H9 (cell line): ENCODE measurements around the gene KCNK5. TPM values are rescaled to one million over a fixed set of nuclear protein-coding genes. Genes with fewer than 3 reads are reported as not detected.

Source experiments
- DNase-seq: peaks from one replicate; pipeline ENCODE4 v3.0.0-alpha.2; 2017
- H2AFZ ChIP-seq: one replicate; pipeline ENCODE4 v1.6.1; 2013; ENCODE audit warnings: mild to moderate bottlenecking, low read length, control low read depth, moderate library complexity
- H2AK5ac ChIP-seq: 2 replicates; pipeline ENCODE4 v1.6.1; 2013; ENCODE audit warnings: low read length, control low read depth, mixed read lengths; ENCODE audit not compliant: insufficient read length
- H2BK120ac ChIP-seq: one replicate; pipeline ENCODE4 v1.6.1; 2013; ENCODE audit warnings: low read depth, mild to moderate bottlenecking, low read length, control low read depth, inconsistent platforms; ENCODE audit not compliant: poor library complexity, severe bottlenecking
- H2BK12ac ChIP-seq: 2 replicates; pipeline ENCODE4 v1.6.1; 2013; ENCODE audit warnings: low read length, control low read depth, mixed read lengths, low read depth; ENCODE audit not compliant: insufficient read length
- H2BK15ac ChIP-seq: 2 replicates; pipeline ENCODE4 v1.6.1; 2013; ENCODE audit warnings: low read depth, low read length, control low read depth
- H2BK20ac ChIP-seq: one replicate; pipeline ENCODE4 v1.6.1; 2013; ENCODE audit warnings: low read depth, mild to moderate bottlenecking, low read length, control low read depth, inconsistent platforms; ENCODE audit not compliant: poor library complexity, severe bottlenecking
- H2BK5ac ChIP-seq: 2 replicates; pipeline ENCODE4 v1.6.1; 2013; ENCODE audit warnings: low read length, control low read depth, mixed read lengths; ENCODE audit not compliant: insufficient read length
- H3K14ac ChIP-seq: 2 replicates; pipeline ENCODE4 v1.6.1; 2013; ENCODE audit warnings: low read length, control low read depth; ENCODE audit not compliant: insufficient read depth
- H3K18ac ChIP-seq: 2 replicates; pipeline ENCODE4 v1.6.1; 2013; ENCODE audit warnings: low read depth, mild to moderate bottlenecking, mixed read lengths, low read length, control low read depth; ENCODE audit not compliant: insufficient read length
- H3K23ac ChIP-seq: 2 replicates; pipeline ENCODE4 v1.6.1; 2013; ENCODE audit warnings: low read length, control low read depth, mixed read lengths, low read depth; ENCODE audit not compliant: insufficient read length
- H3K23me2 ChIP-seq: 2 replicates; pipeline ENCODE4 v1.6.1; 2013; ENCODE audit warnings: low read depth, mild to moderate bottlenecking, mixed read lengths, low read length, control low read depth; ENCODE audit not compliant: insufficient read length, poor library complexity, severe bottlenecking
- H3K27ac ChIP-seq: 2 replicates; pipeline ENCODE4 v1.5.1; 2013; ENCODE audit warnings: low read length, control low read depth, mixed read lengths, low read depth; ENCODE audit not compliant: insufficient read length
- H3K27me3 ChIP-seq: 2 replicates; pipeline ENCODE4 v1.6.1; 2013; ENCODE audit warnings: low read length, control low read depth, inconsistent platforms; ENCODE audit not compliant: insufficient read depth
- H3K4ac ChIP-seq: 2 replicates; pipeline ENCODE4 v1.6.1; 2013; ENCODE audit warnings: low read depth, mild to moderate bottlenecking, control low read depth, inconsistent platforms, low read length, moderate library complexity
- H3K4me1 ChIP-seq: 2 replicates; pipeline ENCODE4 v1.6.1; 2013; ENCODE audit warnings: low read length, control low read depth, inconsistent platforms; ENCODE audit not compliant: insufficient read depth
- H3K4me2 ChIP-seq: 2 replicates; pipeline ENCODE4 v1.6.1; 2013; ENCODE audit warnings: low read length, control low read depth, mixed read lengths; ENCODE audit not compliant: insufficient read length, insufficient read depth
- H3K56ac ChIP-seq: 2 replicates; pipeline ENCODE4 v1.6.1; 2013; ENCODE audit warnings: low read depth, mild to moderate bottlenecking, mixed read lengths, low read length, control low read depth; ENCODE audit not compliant: insufficient read length
- H3K79me1 ChIP-seq: 2 replicates; pipeline ENCODE4 v1.6.1; 2013; ENCODE audit warnings: low read depth, mild to moderate bottlenecking, moderate library complexity, low read length, control low read depth, inconsistent platforms; ENCODE audit not compliant: insufficient read depth, poor library complexity, severe bottlenecking
- H3K79me2 ChIP-seq: 2 replicates; pipeline ENCODE4 v1.6.1; 2013; ENCODE audit warnings: low read length, control low read depth, inconsistent platforms; ENCODE audit not compliant: insufficient read depth
- H3K9ac ChIP-seq: 2 replicates; pipeline ENCODE4 v1.6.1; 2013; ENCODE audit warnings: low read length, control low read depth, mixed read lengths; ENCODE audit not compliant: insufficient read length; ENCODE audit errors: extremely low read depth
- H3K9me3 ChIP-seq: one replicate; pipeline ENCODE4 v1.6.1; 2013; ENCODE audit warnings: low read depth, low read length, inconsistent platforms; ENCODE audit not compliant: control insufficient read depth
- H3T11ph ChIP-seq: one replicate; pipeline ENCODE4 v1.6.1; 2013; ENCODE audit warnings: mild to moderate bottlenecking, low read length, control low read depth, inconsistent platforms
- H4K20me1 ChIP-seq: one replicate; pipeline ENCODE4 v1.6.1; 2013; ENCODE audit not compliant: control insufficient read depth, insufficient read length, insufficient read depth
- H4K5ac ChIP-seq: 2 replicates; pipeline ENCODE4 v1.6.1; 2013; ENCODE audit warnings: low read depth, mild to moderate bottlenecking, mixed read lengths, low read length, control low read depth; ENCODE audit not compliant: insufficient read length
- H4K8ac ChIP-seq: replicated peaks from 2 replicates; pipeline ENCODE4 v1.6.1; 2013; ENCODE audit warnings: low read length, control low read depth, mixed read lengths, low read depth; ENCODE audit not compliant: insufficient read length
- H4K91ac ChIP-seq: 2 replicates; pipeline ENCODE4 v1.6.1; 2013; ENCODE audit warnings: low read depth, mild to moderate bottlenecking, moderate library complexity, mixed read lengths, low read length, control low read depth; ENCODE audit not compliant: insufficient read length
- H3K27ac Mint-ChIP-seq, 3 experiments: 2 replicates in 2 of 3; 3 replicates in 1 of 3; pipeline ENCODE4 v1.8.0; 2020 to 2021; ENCODE audit warnings: mixed read lengths in 3 of 3, mild to moderate bottlenecking in 1 of 3, moderate library complexity in 1 of 3
- H3K27me3 Mint-ChIP-seq: 2 replicates; pipeline ENCODE4 v1.8.0; 2021; ENCODE audit warnings: low read depth, mild to moderate bottlenecking, moderate library complexity, mixed read lengths
- H3K36me3 Mint-ChIP-seq, 3 experiments: 2 replicates in 2 of 3; 3 replicates in 1 of 3; pipeline ENCODE4 v1.8.0; 2020 to 2021; ENCODE audit warnings: low read depth in 3 of 3, mixed read lengths in 3 of 3; ENCODE audit not compliant: insufficient read depth in 1 of 3
- H3K4me1 Mint-ChIP-seq, 2 experiments: 2 replicates each; pipeline ENCODE4 v1.8.0; 2020; ENCODE audit warnings: mixed read lengths in 2 of 2
- H3K4me3 Mint-ChIP-seq, 2 experiments: 2 replicates in 1 of 2; 3 replicates in 1 of 2; pipeline ENCODE4 v1.8.0; 2020 to 2021; ENCODE audit warnings: mild to moderate bottlenecking in 2 of 2, mixed read lengths in 2 of 2, moderate library complexity in 1 of 2
- H3K9me3 Mint-ChIP-seq, 2 experiments: 2 replicates in 1 of 2; 3 replicates in 1 of 2; pipeline ENCODE4 v1.8.0; 2020; ENCODE audit warnings: mild to moderate bottlenecking in 2 of 2, mixed read lengths in 2 of 2, moderate library complexity in 1 of 2
- CTCF ChIP-seq: fragments of 200-600 bp; sonication (generic); conservative IDR thresholded peaks from 3 replicates; pipeline ENCODE4 v1.8.0; 2021; ENCODE audit warnings: antibody characterized with exemption, mild to moderate bottlenecking
- WGBS: extraction: QIAGEN DNeasy Blood & Tissue Kit; methylation state at CpG from one replicate; pipeline ENCODE4 v1.1.7; 2013; ENCODE audit warnings: missing lambda C conversion rate, low lambda C conversion rate, mixed read lengths; ENCODE audit not compliant: insufficient read length; ENCODE audit errors: extremely low coverage; 5-methylcytosine and 5-hydroxymethylcytosine counted together
- total RNA-seq: library from RNA; stranded (reverse); gene quantifications from 2 replicates; pipeline ENCODE4 v1.2.1, GENCODE V29; 2021

KCNK5 gene
- total RNA-seq, 1 experiment from 2014 or later = 30.0 TPM

- no peak overlapping the region for H2BK12ac ChIP-seq
- no peaks in the 10 kb centered on the region for H3K79me1 ChIP-seq
- no peaks in the 10 kb centered on the region for H3K23me2 ChIP-seq
- WGBS = no CpG with 5 or more reads among the region's 4 CpGs
- Mint-ChIP-seq H3K27ac (no peak overlapping the region), H3K9me3 (peaks cover 13% of the 10 kb centered on the region in 2 experiments; a peak in 4 of 5 replicates), H3K27me3 (peaks cover 1% of the 10 kb centered on the region; the same call in 1 of the 2 replicates), H3K36me3 (peaks cover 2 to 33% (median 13%) of the 10 kb centered on the region in 3 experiments), H3K4me3 (no peak overlapping the region), H3K4me1 (peaks cover 0 to 7% of the 10 kb centered on the region in 2 experiments; a peak in 1 of 4 replicates)
- H2BK120ac ChIP-seq = no peak overlapping the region
- no peak overlapping the region for H4K8ac ChIP-seq
- H3K4me1 ChIP-seq = no peaks in the 10 kb centered on the region
- H4K20me1 ChIP-seq = no peaks in the 10 kb centered on the region
- TF ChIP-seq CTCF = no peak
- H2BK15ac ChIP-seq = no peak overlapping the region
- DNase-seq = no peak
- H2BK5ac ChIP-seq = no peak overlapping the region
- no peak overlapping the region for H3K23ac ChIP-seq
- H3K27me3 ChIP-seq = no peaks in the 10 kb centered on the region
- H3K18ac ChIP-seq = no peak overlapping the region
- no peak overlapping the region for H2BK20ac ChIP-seq
- no peak overlapping the region for H2AFZ ChIP-seq
- H4K91ac ChIP-seq = no peak overlapping the region
- H3K9me3 ChIP-seq = no peaks in the 10 kb centered on the region
- H2AK5ac ChIP-seq = no peak overlapping the region
- no peaks in the 10 kb centered on the region for H3K79me2 ChIP-seq
- no peak overlapping the region for H3K4me2 ChIP-seq
- H3K56ac ChIP-seq = no peak overlapping the region
- no peak overlapping the region for H3K27ac ChIP-seq
- no peak overlapping the region for H3K14ac ChIP-seq
- no peak overlapping the region for H3K4ac ChIP-seq
- H3T11ph ChIP-seq = no peak overlapping the region
- no peak overlapping the region for H4K5ac ChIP-seq
- H3K9ac ChIP-seq = no peak overlapping the region
These were observed 50.5 kb downstream of the KCNK5 start for GRCh38 chr6:39178804-39179203.
